Measurements from ENCODE around the gene ELAVL1. TPM values are rescaled to one million over a fixed set of nuclear protein-coding genes. Genes with fewer than 3 reads are reported as not detected.
A peak's percentile ranks its signal among the peaks of the same experiment; 100 is the strongest.

The ELAVL1 gene
- total and polyA plus RNA-seq, 7 donors: 22.3 to 57.9 (median 44.5) TPM

- no peak overlapping the region for H3K4me3 ChIP-seq
- ATAC-seq: no peak
- peaks cover 72% of the 10 kb centered on the region for H3K4me1 ChIP-seq
- H3K27me3 ChIP-seq (ENCODE audit: insufficient read depth in 3 of 3, low read length in 2 of 3): no peaks in the 10 kb centered on the region
- intact Hi-C loops (cut with DNase I): loop anchor here in 1 of 2 donors (2.0 kb wide), 1 partner anchor 18 kb away; no protein-coding TSS in a partner anchor
- TF ChIP-seq CTCF (IDR thresholded peaks at IDR 0.05): no peak
- peaks cover 0 to 3% of the 10 kb centered on the region in 2 donors for H3K36me3 ChIP-seq (ENCODE audit: insufficient read depth in 1 of 2, low read depth in 1 of 2)
- DNase-seq: no peak
- 79 to 99% (median 98%) methylated on average over 3 of the region's 3 CpGs for WGBS, 3 donors
- no peaks in the 10 kb centered on the region for H3K9me3 ChIP-seq
- no peak overlapping the region for H3K27ac ChIP-seq
Observed at GRCh38 chr19:7996883-7997282, 8.6 kb downstream of the ELAVL1 start.

DNA sequence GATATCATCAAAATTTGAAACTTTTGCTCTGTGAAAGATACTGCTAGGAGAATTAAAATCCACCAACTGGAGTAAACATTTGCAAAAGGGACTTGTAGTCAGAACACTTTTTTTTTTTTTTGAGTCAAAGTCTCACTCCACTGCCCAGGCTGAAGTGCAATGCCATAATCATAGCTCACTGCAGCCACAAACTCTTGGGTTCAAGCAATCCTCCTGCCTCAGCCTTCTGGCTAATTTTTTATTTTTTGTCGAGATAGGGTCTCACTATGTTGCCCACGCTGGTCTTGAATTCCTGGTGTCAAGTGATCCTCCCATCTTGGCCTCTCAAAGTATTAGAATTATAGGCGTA lies 9.7 kb downstream of the ELAVL1 start:
- no peak for TF ChIP-seq CTCF (IDR thresholded peaks at IDR 0.05)
- Histone ChIP-seq H3K27me3 (ENCODE audit: insufficient read depth in 3 of 3, low read length in 2 of 3) (no peaks in the 10 kb centered on the region), H3K27ac (no peak overlapping the region), H3K36me3 (ENCODE audit: insufficient read depth in 1 of 2, low read depth in 1 of 2) (peaks cover 4 to 14% of the 10 kb centered on the region in 2 donors), H3K9me3 (no peaks in the 10 kb centered on the region), H3K4me3 (no peak overlapping the region), H3K4me1 (peaks cover 61% of the 10 kb centered on the region)
- intact Hi-C loops (cut with DNase I): loop anchor here in 1 of 2 donors (2.0 kb wide), 1 partner anchor 17 kb away; no protein-coding TSS in a partner anchor
- WGBS, 3 donors: 89 to 98% (median 94%) methylated on average over 3 of the region's 3 CpGs
- ATAC-seq (no peak), DNase-seq (no peak)

DNA sequence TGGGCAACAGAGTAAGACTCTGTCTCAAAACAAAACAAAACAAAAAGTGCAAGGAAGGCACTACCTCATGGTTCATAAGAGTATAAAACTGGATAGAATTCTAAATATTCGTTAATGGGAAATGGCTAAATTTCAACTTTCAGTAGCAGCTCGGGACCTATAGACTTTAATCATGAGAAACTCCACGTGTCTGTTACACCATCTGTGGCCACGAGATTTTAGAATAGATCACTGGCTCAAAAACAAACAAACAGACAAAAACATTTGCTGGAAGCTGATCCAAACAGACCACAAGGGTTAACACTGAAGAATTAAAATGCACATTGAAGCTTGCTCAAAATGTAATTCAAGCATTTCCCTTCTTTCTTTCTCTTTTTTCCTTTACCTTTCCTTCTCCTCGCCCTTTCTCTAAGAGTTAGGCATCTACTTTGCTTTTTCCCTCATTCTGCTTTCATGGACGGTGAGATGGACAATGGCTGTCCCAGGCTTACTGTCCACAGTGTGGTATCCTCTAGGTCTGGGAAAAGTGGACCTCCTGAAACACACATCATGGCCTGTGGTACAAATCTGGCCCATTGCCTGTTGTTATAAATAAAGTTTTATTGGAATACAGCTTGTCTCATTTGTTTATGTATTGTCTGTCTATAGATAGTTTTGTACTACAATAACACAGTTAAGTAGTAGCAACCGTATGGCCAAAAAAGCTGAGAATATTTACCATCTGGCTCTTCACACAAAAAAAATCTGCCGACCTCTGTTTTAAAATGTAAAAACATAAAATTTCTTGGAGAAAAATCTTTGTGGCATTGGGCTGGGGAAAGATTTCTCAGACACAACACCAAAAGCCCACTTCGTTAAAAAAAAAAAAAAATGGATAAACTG lies 10.3 kb downstream of the ELAVL1 start:
- Histone ChIP-seq H3K4me3 (no peak overlapping the region), H3K9me3 (no peaks in the 10 kb centered on the region), H3K4me1 (peaks cover 55% of the 10 kb centered on the region), H3K27me3 (ENCODE audit: insufficient read depth in 3 of 3, low read length in 2 of 3) (no peaks in the 10 kb centered on the region), H3K36me3 (ENCODE audit: insufficient read depth in 1 of 2, low read depth in 1 of 2) (peaks cover 4 to 20% of the 10 kb centered on the region in 2 donors), H3K27ac (no peak overlapping the region)
- TF ChIP-seq CTCF (IDR thresholded peaks at IDR 0.05): no peak
- 80 to 89% (median 82%) methylated on average over 9 of the region's 9 CpGs for WGBS, 3 donors
- ATAC-seq (no peak), DNase-seq (no peak)
- intact Hi-C loops (cut with DNase I): no loop called here

DNA sequence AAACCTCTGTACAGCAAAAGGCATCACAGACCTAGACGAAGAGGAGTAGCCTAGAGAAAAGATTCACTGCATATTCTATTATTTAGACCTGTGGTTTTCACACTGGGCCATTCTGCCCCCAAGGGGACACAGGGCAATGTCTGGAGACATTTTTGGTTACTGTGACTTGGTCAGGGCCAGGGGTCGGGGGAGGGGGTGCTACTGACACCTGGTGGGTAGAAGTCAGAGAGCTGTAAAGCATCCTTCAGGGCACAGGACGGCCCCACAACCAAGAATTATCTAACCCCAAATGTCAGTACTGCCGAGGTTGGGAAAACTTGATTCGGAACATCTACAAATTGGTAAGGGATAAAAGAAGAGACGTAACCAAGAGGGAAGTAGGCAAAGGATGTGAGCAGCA lies 11.3 kb downstream of the ELAVL1 start:
- Histone ChIP-seq H3K27me3 (ENCODE audit: insufficient read depth in 3 of 3, low read length in 2 of 3) (no peaks in the 10 kb centered on the region), H3K9me3 (no peaks in the 10 kb centered on the region), H3K36me3 (ENCODE audit: insufficient read depth in 1 of 2, low read depth in 1 of 2) (peaks cover 4 to 27% of the 10 kb centered on the region in 2 donors), H3K4me3 (no peak overlapping the region), H3K27ac (peak overlapping the region; percentile 69), H3K4me1 (peaks cover 46% of the 10 kb centered on the region)
- ATAC-seq (peak in 1 of 4 donors; percentile 43), DNase-seq (no peak)
- TF ChIP-seq CTCF (IDR thresholded peaks at IDR 0.05): no peak
- intact Hi-C loops (cut with DNase I): no loop called here
- WGBS, 3 donors: 53 to 78% (median 57%) methylated on average over 6 of the region's 6 CpGs
